SK-N-SH treated with all-trans-retinoic acid at 6 μM for 48 hours (cell line): Measurements from ENCODE around the gene RBM28.

Source experiments
- CSDC2 ChIP-seq: fragments of 250-450 bp; sonication (Bioruptor Pico); IDR thresholded peaks from 2 replicates; pipeline ENCODE4 v1.5.0; 2020; ENCODE audit warnings: mild to moderate bottlenecking, moderate library complexity
- ESRRG ChIP-seq: fragments of 250-450 bp; sonication (Bioruptor Pico); IDR thresholded peaks from 2 replicates; pipeline ENCODE4 v1.6.1; 2021; ENCODE audit warnings: mild to moderate bottlenecking
- GLIS3 ChIP-seq: fragments of 250-450 bp; sonication (Bioruptor Pico); IDR thresholded peaks from 2 replicates; pipeline ENCODE4 v1.5.0; 2020; ENCODE audit warnings: mild to moderate bottlenecking, moderate library complexity
- ISL1 ChIP-seq: fragments of 250-450 bp; sonication (Bioruptor Pico); IDR thresholded peaks from 2 replicates; pipeline ENCODE4 v2.1.2; 2022; ENCODE audit warnings: mild to moderate bottlenecking, moderate library complexity
- OSR1 ChIP-seq: fragments of 250-450 bp; sonication (Bioruptor Pico); IDR thresholded peaks from 2 replicates; pipeline ENCODE4 v1.8.0; 2022; ENCODE audit warnings: moderate library complexity, mild to moderate bottlenecking, inconsistent platforms
- ZFP30 ChIP-seq: fragments of 450-650 bp; formaldehyde crosslinking; IDR thresholded peaks from 2 replicates; pipeline ENCODE4 v1.5.0; 2022; ENCODE audit warnings: mild to moderate bottlenecking, moderate library complexity
- TF ChIP-seq, protein P1 (sequence below): fragments of 250-450 bp; sonication (Bioruptor Pico); IDR thresholded peaks from 2 replicates; pipeline ENCODE4 v1.8.0; 2020; ENCODE audit warnings: mild to moderate bottlenecking, moderate library complexity, borderline replicate concordance
- TF ChIP-seq, protein P2 (sequence below): fragments of 250-450 bp; sonication (Bioruptor Pico); IDR thresholded peaks from 2 replicates; pipeline ENCODE4 v1.5.1; 2020; ENCODE audit warnings: low read depth, mild to moderate bottlenecking, moderate library complexity

DNA sequence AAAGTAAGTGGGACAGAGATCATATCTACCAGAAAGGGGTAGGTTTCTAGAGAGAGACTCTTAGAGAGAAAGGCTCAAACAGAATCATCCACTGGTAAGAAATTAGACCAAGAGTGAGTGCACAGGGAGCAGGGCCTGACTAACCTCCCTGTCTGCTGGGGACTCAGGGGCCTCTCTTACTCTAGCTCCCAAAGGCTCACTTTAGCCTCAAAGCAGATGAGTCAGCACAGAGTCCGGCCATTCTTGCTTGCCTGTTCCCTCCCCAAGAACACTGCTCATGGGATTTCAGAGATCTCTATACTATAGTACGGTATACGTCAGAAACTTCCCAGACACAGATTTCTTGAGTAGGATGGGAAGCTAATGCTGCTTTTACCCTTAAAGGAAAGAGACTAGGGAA, 32.7 kb downstream of the RBM28 start:
- TF ChIP-seq GLIS3 (no peak), ZFP30 (CRISPR knock-in tag) (no peak), CSDC2 (CRISPR knock-in tag) (no peak), OSR1 (no peak), ESRRG (no peak), ISL1 (no peak)
- TF ChIP-seq, protein P1, sequence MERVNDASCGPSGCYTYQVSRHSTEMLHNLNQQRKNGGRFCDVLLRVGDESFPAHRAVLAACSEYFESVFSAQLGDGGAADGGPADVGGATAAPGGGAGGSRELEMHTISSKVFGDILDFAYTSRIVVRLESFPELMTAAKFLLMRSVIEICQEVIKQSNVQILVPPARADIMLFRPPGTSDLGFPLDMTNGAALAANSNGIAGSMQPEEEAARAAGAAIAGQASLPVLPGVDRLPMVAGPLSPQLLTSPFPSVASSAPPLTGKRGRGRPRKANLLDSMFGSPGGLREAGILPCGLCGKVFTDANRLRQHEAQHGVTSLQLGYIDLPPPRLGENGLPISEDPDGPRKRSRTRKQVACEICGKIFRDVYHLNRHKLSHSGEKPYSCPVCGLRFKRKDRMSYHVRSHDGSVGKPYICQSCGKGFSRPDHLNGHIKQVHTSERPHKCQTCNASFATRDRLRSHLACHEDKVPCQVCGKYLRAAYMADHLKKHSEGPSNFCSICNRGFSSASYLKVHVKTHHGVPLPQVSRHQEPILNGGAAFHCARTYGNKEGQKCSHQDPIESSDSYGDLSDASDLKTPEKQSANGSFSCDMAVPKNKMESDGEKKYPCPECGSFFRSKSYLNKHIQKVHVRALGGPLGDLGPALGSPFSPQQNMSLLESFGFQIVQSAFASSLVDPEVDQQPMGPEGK: no peak
- TF ChIP-seq, protein P2, sequence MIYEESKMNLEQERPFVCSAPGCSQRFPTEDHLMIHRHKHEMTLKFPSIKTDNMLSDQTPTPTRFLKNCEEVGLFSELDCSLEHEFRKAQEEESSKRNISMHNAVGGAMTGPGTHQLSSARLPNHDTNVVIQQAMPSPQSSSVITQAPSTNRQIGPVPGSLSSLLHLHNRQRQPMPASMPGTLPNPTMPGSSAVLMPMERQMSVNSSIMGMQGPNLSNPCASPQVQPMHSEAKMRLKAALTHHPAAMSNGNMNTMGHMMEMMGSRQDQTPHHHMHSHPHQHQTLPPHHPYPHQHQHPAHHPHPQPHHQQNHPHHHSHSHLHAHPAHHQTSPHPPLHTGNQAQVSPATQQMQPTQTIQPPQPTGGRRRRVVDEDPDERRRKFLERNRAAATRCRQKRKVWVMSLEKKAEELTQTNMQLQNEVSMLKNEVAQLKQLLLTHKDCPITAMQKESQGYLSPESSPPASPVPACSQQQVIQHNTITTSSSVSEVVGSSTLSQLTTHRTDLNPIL (CRISPR knock-in tag): no peak
